ENCODE measurements around the gene ZNF91.

DNA sequence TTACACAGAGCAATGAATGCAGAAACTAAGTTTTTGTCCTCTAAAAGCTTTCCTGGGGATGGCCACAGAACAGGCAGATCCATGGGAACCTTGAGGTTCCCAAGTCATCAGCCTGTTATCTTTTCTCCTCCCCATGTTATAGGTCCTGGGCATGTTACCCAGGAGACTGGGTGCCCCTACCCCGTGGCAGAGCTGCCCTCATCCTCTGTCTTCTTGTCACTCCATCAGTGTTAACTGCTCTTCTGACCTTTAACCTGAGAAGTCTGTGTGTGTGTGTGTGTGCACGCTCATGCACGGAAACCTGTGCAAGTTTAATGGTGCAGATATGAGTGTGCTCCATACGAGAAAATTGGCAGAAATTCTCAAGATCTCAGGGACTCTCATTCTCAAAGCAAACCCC is 101.1 kb downstream of the ZNF91 start:
- TF ChIP-seq POLR2A (IDR thresholded peaks at IDR 0.05) (no peak), POLR2AphosphoS5 (IDR thresholded peaks at IDR 0.05) (no peak), EP300 (IDR thresholded peaks at IDR 0.05) (no peak)
- TF ChIP-seq, protein P1, sequence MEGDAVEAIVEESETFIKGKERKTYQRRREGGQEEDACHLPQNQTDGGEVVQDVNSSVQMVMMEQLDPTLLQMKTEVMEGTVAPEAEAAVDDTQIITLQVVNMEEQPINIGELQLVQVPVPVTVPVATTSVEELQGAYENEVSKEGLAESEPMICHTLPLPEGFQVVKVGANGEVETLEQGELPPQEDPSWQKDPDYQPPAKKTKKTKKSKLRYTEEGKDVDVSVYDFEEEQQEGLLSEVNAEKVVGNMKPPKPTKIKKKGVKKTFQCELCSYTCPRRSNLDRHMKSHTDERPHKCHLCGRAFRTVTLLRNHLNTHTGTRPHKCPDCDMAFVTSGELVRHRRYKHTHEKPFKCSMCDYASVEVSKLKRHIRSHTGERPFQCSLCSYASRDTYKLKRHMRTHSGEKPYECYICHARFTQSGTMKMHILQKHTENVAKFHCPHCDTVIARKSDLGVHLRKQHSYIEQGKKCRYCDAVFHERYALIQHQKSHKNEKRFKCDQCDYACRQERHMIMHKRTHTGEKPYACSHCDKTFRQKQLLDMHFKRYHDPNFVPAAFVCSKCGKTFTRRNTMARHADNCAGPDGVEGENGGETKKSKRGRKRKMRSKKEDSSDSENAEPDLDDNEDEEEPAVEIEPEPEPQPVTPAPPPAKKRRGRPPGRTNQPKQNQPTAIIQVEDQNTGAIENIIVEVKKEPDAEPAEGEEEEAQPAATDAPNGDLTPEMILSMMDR (IDR thresholded peaks at IDR 0.05): no peak
